ENCODE results near the gene APOA4. TPM values are rescaled to one million over a fixed set of nuclear protein-coding genes. Genes with fewer than 3 reads are reported as not detected.

APOA4 gene
- polyA plus RNA-seq, 2 of the 4 experiments (the other 2 are of a cell fraction): not detected

DNA sequence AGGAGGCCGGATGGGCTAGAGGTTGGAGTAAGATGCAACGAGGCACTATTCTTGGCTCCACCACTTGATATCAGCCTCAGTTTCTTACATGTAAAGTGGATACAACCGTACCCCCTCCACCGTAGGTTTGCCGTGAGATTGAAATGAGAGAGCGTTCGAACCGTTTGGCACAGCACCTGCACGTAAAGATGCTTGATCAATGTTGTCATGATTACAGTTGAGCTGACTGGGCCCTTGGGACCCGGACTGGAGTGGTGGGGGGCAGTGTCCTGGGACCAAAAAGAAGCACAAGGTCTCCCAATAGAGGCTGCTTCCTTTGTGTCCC is 10.3 kb upstream of the APOA4 start:
- Histone ChIP-seq H3K4me1 (0 out of 3 replicates have a peak, but pooled peaks cover 4% of the 10 kb centered on the region), H3K9me3 (no peaks in the 10 kb centered on the region), H3K4me2 (no peak overlapping the region), H3K4me3 (no peak overlapping the region), H3K27ac (no peak overlapping the region)
- ATAC-seq (no peak), DNase-seq (ENCODE audit: low read depth in 1 of 2, low spot score in 1 of 2) (no peak), FAIRE-seq (no peak)
- TF ChIP-seq MAZ (IDR thresholded peaks at IDR 0.05; ENCODE audit: borderline replicate concordance, low read depth, low read length) (no peak), ESRRA (IDR thresholded peaks at IDR 0.05; ENCODE audit: borderline replicate concordance, low read length) (no peak), RAD21 (conservative IDR thresholded peaks at IDR 0.05 in 1 of 2, IDR thresholded peaks at IDR 0.05 in 1 of 2) (no peak), JUNB (IDR thresholded peaks at IDR 0.05) (no peak), ZFP36 (IDR thresholded peaks at IDR 0.05; ENCODE audit: borderline replicate concordance, partially characterized antibody) (no peak), RFX5 (IDR thresholded peaks at IDR 0.05) (no peak), EHF (CRISPR knock-in tag; IDR thresholded peaks at IDR 0.05) (no peak), PHF8 (IDR thresholded peaks at IDR 0.05; ENCODE audit: borderline replicate concordance, low read depth) (no peak)
- TF ChIP-seq, protein P1, sequence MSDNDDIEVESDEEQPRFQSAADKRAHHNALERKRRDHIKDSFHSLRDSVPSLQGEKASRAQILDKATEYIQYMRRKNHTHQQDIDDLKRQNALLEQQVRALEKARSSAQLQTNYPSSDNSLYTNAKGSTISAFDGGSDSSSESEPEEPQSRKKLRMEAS (IDR thresholded peaks at IDR 0.05): no peak
- POLR2A ChIA-PET: no interaction called here
- CTCF ChIA-PET: interaction anchor here (0.8 to 1.1 kb wide), 4 partner anchors 40 to 90 kb away, joined by 3 to 7 read pairs (median 3); partner anchors contain the start of gene APOA5
- WGBS (ENCODE audit: missing lambda C conversion rate): 79% methylated on average over 10 of the region's 10 CpGs

DNA sequence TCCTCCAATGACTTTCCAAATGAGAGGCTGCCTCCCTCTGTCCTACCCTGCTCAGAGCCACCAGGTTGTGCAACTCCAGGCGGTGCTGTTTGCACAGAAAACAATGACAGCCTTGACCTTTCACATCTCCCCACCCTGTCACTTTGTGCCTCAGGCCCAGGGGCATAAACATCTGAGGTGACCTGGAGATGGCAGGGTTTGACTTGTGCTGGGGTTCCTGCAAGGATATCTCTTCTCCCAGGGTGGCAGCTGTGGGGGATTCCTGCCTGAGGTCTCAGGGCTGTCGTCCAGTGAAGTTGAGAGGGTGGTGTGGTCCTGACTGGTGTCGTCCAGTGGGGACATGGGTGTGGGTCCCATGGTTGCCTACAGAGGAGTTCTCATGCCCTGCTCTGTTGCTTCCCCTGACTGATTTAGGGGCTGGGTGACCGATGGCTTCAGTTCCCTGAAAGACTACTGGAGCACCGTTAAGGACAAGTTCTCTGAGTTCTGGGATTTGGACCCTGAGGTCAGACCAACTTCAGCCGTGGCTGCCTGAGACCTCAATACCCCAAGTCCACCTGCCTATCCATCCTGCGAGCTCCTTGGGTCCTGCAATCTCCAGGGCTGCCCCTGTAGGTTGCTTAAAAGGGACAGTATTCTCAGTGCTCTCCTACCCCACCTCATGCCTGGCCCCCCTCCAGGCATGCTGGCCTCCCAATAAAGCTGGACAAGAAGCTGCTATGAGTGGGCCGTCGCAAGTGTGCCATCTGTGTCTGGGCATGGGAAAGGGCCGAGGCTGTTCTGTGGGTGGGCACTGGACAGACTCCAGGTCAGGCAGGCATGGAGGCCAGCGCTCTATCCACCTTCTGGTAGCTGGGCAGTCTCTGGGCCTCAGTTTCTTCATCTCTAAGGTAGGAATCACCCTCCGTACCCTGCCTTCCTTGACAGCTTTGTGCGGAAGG is 9.5 kb upstream of the APOA4 start:
- Histone ChIP-seq H3K9me3 (no peaks in the 10 kb centered on the region), H3K27ac (no peak overlapping the region), H3K4me1 (0 out of 3 replicates have a peak, but pooled peaks cover 4% of the 10 kb centered on the region), H3K4me2 (no peak overlapping the region), H3K4me3 (no peak overlapping the region)
- no peak for ATAC-seq
- CTCF ChIA-PET: interaction anchor here (0.8 to 1.1 kb wide), 2 partner anchors 39 to 42 kb away, joined by 3 to 7 read pairs; partner anchors contain the start of gene APOA5
- FAIRE-seq: no peak
- POLR2A ChIA-PET: no interaction called here
- no peak for DNase-seq (ENCODE audit: low read depth in 1 of 2, low spot score in 1 of 2)
- 70% methylated on average over 10 of the region's 13 CpGs for WGBS (ENCODE audit: missing lambda C conversion rate)
- TF ChIP-seq, protein P2, sequence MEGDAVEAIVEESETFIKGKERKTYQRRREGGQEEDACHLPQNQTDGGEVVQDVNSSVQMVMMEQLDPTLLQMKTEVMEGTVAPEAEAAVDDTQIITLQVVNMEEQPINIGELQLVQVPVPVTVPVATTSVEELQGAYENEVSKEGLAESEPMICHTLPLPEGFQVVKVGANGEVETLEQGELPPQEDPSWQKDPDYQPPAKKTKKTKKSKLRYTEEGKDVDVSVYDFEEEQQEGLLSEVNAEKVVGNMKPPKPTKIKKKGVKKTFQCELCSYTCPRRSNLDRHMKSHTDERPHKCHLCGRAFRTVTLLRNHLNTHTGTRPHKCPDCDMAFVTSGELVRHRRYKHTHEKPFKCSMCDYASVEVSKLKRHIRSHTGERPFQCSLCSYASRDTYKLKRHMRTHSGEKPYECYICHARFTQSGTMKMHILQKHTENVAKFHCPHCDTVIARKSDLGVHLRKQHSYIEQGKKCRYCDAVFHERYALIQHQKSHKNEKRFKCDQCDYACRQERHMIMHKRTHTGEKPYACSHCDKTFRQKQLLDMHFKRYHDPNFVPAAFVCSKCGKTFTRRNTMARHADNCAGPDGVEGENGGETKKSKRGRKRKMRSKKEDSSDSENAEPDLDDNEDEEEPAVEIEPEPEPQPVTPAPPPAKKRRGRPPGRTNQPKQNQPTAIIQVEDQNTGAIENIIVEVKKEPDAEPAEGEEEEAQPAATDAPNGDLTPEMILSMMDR (IDR thresholded peaks at IDR 0.05): no peak
- TF ChIP-seq FOSL2 (IDR thresholded peaks at IDR 0.05) (no peak), FOSL2 (CRISPR knock-in tag; IDR thresholded peaks at IDR 0.05) (no peak), POLR2A (IDR thresholded peaks at IDR 0.05; ENCODE audit: low read length) (no peak), HOXB13 (CRISPR knock-in tag; IDR thresholded peaks at IDR 0.05; ENCODE audit: low read depth) (no peak), CHD2 (IDR thresholded peaks at IDR 0.05; ENCODE audit: low read length, partially characterized antibody) (no peak), JUN (IDR thresholded peaks at IDR 0.05) (no peak), RCOR1 (IDR thresholded peaks at IDR 0.05; ENCODE audit: low read depth, low read length) (no peak), HOXB5 (CRISPR knock-in tag; IDR thresholded peaks at IDR 0.05) (no peak), TP53 (CRISPR knock-in tag; IDR thresholded peaks at IDR 0.05) (no peak), KDM1A (IDR thresholded peaks at IDR 0.05; ENCODE audit: low read depth) (no peak), PHF8 (IDR thresholded peaks at IDR 0.05; ENCODE audit: borderline replicate concordance, low read depth) (no peak), MYC (IDR thresholded peaks at IDR 0.05; ENCODE audit: borderline replicate concordance, low read length) (no peak)
- TF ChIP-seq, protein P3, sequence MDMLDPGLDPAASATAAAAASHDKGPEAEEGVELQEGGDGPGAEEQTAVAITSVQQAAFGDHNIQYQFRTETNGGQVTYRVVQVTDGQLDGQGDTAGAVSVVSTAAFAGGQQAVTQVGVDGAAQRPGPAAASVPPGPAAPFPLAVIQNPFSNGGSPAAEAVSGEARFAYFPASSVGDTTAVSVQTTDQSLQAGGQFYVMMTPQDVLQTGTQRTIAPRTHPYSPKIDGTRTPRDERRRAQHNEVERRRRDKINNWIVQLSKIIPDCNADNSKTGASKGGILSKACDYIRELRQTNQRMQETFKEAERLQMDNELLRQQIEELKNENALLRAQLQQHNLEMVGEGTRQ (IDR thresholded peaks at IDR 0.05): no peak
- TF ChIP-seq, protein P4, sequence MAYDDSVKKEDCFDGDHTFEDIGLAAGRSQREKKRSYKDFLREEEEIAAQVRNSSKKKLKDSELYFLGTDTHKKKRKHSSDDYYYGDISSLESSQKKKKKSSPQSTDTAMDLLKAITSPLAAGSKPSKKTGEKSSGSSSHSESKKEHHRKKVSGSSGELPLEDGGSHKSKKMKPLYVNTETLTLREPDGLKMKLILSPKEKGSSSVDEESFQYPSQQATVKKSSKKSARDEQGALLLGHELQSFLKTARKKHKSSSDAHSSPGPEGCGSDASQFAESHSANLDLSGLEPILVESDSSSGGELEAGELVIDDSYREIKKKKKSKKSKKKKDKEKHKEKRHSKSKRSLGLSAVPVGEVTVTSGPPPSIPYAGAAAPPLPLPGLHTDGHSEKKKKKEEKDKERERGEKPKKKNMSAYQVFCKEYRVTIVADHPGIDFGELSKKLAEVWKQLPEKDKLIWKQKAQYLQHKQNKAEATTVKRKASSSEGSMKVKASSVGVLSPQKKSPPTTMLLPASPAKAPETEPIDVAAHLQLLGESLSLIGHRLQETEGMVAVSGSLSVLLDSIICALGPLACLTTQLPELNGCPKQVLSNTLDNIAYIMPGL (CRISPR knock-in tag; IDR thresholded peaks at IDR 0.05; ENCODE audit: borderline replicate concordance): no peak
- TF ChIP-seq, protein P1 (IDR thresholded peaks at IDR 0.05): no peak
- TF ChIP-seq, protein P5, sequence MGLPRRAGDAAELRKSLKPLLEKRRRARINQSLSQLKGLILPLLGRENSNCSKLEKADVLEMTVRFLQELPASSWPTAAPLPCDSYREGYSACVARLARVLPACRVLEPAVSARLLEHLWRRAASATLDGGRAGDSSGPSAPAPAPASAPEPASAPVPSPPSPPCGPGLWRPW (IDR thresholded peaks at IDR 0.05): no peak
- TF ChIP-seq, protein P6, sequence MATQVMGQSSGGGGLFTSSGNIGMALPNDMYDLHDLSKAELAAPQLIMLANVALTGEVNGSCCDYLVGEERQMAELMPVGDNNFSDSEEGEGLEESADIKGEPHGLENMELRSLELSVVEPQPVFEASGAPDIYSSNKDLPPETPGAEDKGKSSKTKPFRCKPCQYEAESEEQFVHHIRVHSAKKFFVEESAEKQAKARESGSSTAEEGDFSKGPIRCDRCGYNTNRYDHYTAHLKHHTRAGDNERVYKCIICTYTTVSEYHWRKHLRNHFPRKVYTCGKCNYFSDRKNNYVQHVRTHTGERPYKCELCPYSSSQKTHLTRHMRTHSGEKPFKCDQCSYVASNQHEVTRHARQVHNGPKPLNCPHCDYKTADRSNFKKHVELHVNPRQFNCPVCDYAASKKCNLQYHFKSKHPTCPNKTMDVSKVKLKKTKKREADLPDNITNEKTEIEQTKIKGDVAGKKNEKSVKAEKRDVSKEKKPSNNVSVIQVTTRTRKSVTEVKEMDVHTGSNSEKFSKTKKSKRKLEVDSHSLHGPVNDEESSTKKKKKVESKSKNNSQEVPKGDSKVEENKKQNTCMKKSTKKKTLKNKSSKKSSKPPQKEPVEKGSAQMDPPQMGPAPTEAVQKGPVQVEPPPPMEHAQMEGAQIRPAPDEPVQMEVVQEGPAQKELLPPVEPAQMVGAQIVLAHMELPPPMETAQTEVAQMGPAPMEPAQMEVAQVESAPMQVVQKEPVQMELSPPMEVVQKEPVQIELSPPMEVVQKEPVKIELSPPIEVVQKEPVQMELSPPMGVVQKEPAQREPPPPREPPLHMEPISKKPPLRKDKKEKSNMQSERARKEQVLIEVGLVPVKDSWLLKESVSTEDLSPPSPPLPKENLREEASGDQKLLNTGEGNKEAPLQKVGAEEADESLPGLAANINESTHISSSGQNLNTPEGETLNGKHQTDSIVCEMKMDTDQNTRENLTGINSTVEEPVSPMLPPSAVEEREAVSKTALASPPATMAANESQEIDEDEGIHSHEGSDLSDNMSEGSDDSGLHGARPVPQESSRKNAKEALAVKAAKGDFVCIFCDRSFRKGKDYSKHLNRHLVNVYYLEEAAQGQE (IDR thresholded peaks at IDR 0.05): no peak
- TF ChIP-seq, protein P7, sequence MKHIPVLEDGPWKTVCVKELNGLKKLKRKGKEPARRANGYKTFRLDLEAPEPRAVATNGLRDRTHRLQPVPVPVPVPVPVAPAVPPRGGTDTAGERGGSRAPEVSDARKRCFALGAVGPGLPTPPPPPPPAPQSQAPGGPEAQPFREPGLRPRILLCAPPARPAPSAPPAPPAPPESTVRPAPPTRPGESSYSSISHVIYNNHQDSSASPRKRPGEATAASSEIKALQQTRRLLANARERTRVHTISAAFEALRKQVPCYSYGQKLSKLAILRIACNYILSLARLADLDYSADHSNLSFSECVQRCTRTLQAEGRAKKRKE (CRISPR knock-in tag; IDR thresholded peaks at IDR 0.05; ENCODE audit: low read depth): no peak
